HG02642 (cell line): ENCODE results near the gene DNTT.
A peak's percentile ranks its signal among the peaks of the same experiment; 100 is the strongest.

Experiments used
- ATAC-seq: cut with Tn5 transposase; IDR thresholded peaks from one replicate; pipeline ENCODE4 v1.9.1; 2021; ENCODE audit warnings: mild to moderate bottlenecking; ENCODE audit not compliant: unreplicated experiment, poor library complexity

DNTT gene

GRCh38 chr10:96304230-96304629 lies at the start of gene DNTT:
Gene DNTT, plus strand, starts transcription at chr10:96304434. Its CDS starts 64 bp downstream, at chr10:96304498.
- ATAC-seq: no peak

GRCh38 chr10:96254976-96255375 lies 49.3 kb upstream of the DNTT start:
- ATAC-seq: no peak

- no peak for ATAC-seq
Observed at GRCh38 chr10:96255549-96256333, 48.5 kb upstream of the DNTT start.

GRCh38 chr10:96257944-96258343 lies 46.3 kb upstream of the DNTT start:
- ATAC-seq: no peak

GRCh38 chr10:96259150-96259549 lies 45.1 kb upstream of the DNTT start:
- ATAC-seq: no peak

GRCh38 chr10:96260014-96260413 lies 44.2 kb upstream of the DNTT start:
- ATAC-seq: no peak

- ATAC-seq: no peak
Observed at GRCh38 chr10:96261132-96261531, 43.1 kb upstream of the DNTT start.

GRCh38 chr10:96261930-96262329 lies 42.3 kb upstream of the DNTT start:
- no peak for ATAC-seq

GRCh38 chr10:96263176-96263575 lies 41.1 kb upstream of the DNTT start:
- no peak for ATAC-seq

- peak; percentile 34 for ATAC-seq
Observed at GRCh38 chr10:96263669-96264068, 40.6 kb upstream of the DNTT start.

GRCh38 chr10:96264938-96265337 lies 39.3 kb upstream of the DNTT start:
- ATAC-seq: no peak

- no peak for ATAC-seq
Observed at GRCh38 chr10:96266118-96266770, 38.0 kb upstream of the DNTT start.

GRCh38 chr10:96267234-96267705 lies 37.0 kb upstream of the DNTT start:
- no peak for ATAC-seq

GRCh38 chr10:96268341-96268909 lies 35.8 kb upstream of the DNTT start:
- no peak for ATAC-seq

- no peak for ATAC-seq
Observed at GRCh38 chr10:96269438-96270300, 34.6 kb upstream of the DNTT start.

- no peak for ATAC-seq
Observed at GRCh38 chr10:96270571-96270970, 33.7 kb upstream of the DNTT start.

- ATAC-seq: peak; percentile 67
Observed at GRCh38 chr10:96271016-96271815, 33.0 kb upstream of the DNTT start, which contains the start of gene BLNK. Gene BLNK, minus strand, starts transcription at chr10:96271569. Its CDS starts 171 bp downstream, at chr10:96271398.

GRCh38 chr10:96272316-96273280 lies 31.6 kb upstream of the DNTT start:
- ATAC-seq: no peak
